AG04450 (cell line): Measurements from ENCODE around the gene PKD1L1. TPM values are rescaled to one million over a fixed set of nuclear protein-coding genes. Genes with fewer than 3 reads are reported as not detected.

Experiments
- CTCF ChIA-PET: fragments of 300-600, 350-600 bp; formaldehyde crosslinking; extraction: SDS; loops from one replicate; lab custom pipeline; 2022; ENCODE audit warnings: antibody characterized with exemption, inconsistent platforms; lab: Charles Lee
- POLR2A ChIA-PET: fragments of 350-600 bp; formaldehyde crosslinking; extraction: SDS; loops from one replicate; lab custom pipeline; 2021; ENCODE audit warnings: antibody characterized with exemption, inconsistent platforms; lab: Yijun Ruan, JAX
- DNase-seq: peaks from one replicate; pipeline ENCODE4 v3.0.0-alpha.2; 2011; ENCODE audit warnings: low read depth, low spot score
- H3K27ac ChIP-seq: one replicate; pipeline ENCODE4 v1.5.1; 2012; ENCODE audit warnings: low read depth, low read length, control low read depth
- H3K27me3 ChIP-seq: one replicate; pipeline ENCODE4 v1.6.0; 2012; ENCODE audit warnings: low read length; ENCODE audit not compliant: control insufficient read depth, insufficient read depth
- H3K4me3 ChIP-seq: 2 replicates; pipeline ENCODE4 v1.5.1; 2011; ENCODE audit warnings: mild to moderate bottlenecking, low read depth, low read length, control low read depth
- H3K9me3 ChIP-seq: 2 replicates; pipeline ENCODE4 v1.5.1; 2012; ENCODE audit warnings: low read length; ENCODE audit not compliant: control insufficient read depth, insufficient read depth
- polyA plus RNA-seq: library from polyadenylated mRNA; depleted of rRNA; stranded (reverse); fragments of >200 nt; gene quantifications from 2 replicates; pipeline ENCODE4 v1.2.3, GENCODE V29; 2011
- TF ChIP-seq, protein P1 (sequence below): IDR thresholded peaks from 2 replicates; pipeline ENCODE4 v1.5.1; 2011; ENCODE audit warnings: low read depth, low read length, control low read depth, inconsistent platforms

Gene PKD1L1
- polyA plus RNA-seq, 1 experiment: 0.01 TPM

DNA sequence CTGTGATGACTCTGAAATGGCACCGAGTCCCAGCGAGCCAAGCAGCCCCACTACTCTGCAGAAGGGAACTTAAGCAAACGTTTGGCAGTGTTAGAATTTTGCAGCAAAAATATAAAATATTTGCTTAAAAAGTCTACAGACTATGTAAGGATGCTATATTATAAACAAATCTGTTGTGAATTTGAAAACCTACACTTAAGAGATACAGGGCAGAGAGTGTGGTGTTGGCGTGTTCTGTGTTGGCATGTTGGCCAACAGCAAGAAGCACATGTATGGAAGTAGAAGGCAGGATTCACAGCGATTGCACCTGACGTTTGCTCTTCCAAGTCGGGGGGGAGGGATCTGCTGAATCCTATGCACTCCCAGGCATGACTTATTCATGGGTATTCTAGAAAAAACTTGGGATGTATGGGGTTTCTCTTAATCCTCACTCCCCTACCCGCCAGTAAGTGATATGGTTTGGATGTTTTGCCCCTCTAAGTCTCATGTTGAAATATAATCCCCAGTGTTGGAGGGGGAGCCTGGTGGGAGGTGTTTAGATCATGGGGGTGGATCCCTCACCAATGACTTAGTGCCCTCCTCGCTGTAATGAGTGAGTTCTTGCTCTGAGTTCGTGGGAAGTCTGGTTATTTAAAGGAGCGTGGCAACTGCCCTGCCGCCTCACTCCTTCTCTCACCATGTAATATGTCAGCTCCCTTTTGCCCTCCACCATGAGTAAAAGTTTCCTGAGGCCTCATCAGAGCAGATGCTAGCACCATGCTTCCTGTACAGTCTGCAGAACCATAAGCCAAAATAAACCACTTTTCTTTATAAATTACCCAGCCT, 62.1 kb downstream of the PKD1L1 start:
- ChIA-PET POLR2A (no interaction called here), CTCF (no interaction called here)
- TF ChIP-seq, protein P1, sequence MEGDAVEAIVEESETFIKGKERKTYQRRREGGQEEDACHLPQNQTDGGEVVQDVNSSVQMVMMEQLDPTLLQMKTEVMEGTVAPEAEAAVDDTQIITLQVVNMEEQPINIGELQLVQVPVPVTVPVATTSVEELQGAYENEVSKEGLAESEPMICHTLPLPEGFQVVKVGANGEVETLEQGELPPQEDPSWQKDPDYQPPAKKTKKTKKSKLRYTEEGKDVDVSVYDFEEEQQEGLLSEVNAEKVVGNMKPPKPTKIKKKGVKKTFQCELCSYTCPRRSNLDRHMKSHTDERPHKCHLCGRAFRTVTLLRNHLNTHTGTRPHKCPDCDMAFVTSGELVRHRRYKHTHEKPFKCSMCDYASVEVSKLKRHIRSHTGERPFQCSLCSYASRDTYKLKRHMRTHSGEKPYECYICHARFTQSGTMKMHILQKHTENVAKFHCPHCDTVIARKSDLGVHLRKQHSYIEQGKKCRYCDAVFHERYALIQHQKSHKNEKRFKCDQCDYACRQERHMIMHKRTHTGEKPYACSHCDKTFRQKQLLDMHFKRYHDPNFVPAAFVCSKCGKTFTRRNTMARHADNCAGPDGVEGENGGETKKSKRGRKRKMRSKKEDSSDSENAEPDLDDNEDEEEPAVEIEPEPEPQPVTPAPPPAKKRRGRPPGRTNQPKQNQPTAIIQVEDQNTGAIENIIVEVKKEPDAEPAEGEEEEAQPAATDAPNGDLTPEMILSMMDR: no peak
- no peak overlapping the region for H3K27ac ChIP-seq
- H3K4me3 ChIP-seq: no peak overlapping the region
- no peaks in the 10 kb centered on the region for H3K9me3 ChIP-seq
- DNase-seq: no peak
- H3K27me3 ChIP-seq: peaks cover 45% of the 10 kb centered on the region

DNA sequence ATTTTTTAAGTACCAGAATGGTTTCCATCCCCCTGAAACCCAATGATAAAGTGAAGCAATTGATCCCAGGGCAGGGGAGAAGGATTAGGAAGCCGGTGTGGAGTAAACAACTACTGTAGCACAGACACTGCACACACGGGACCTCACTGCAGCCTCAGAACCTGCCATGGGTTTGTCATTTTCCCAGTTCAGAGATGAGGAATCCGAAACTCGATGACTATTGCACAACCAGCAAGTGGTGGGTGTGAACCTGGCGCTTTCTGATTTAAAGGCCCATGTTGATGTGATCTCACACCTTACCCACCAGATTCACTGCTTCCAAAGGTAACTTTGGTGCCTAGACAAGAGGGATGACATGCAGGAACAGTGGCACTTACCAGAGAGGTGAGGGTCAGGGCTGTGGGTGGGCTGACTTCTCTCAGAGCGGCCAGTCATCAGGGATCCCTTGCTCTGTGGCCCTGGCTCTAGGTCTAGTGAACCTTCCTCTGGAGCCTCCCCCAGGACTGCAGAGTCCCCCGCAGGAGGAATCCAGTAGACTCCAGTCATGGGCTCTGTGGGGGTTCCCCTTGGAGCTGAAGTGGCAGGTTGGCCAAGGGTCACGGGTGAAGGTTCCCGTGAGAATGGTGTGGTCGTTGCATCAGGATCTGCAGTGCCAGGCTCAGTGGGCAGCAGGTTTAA, 62.8 kb downstream of the PKD1L1 start:
- TF ChIP-seq, protein P1: no peak
- H3K9me3 ChIP-seq: no peaks in the 10 kb centered on the region
- peaks cover 41% of the 10 kb centered on the region for H3K27me3 ChIP-seq
- no peak overlapping the region for H3K4me3 ChIP-seq
- CTCF ChIA-PET: no interaction called here
- POLR2A ChIA-PET: no interaction called here
- H3K27ac ChIP-seq: peak overlapping the region; percentile 21
- DNase-seq: no peak

DNA sequence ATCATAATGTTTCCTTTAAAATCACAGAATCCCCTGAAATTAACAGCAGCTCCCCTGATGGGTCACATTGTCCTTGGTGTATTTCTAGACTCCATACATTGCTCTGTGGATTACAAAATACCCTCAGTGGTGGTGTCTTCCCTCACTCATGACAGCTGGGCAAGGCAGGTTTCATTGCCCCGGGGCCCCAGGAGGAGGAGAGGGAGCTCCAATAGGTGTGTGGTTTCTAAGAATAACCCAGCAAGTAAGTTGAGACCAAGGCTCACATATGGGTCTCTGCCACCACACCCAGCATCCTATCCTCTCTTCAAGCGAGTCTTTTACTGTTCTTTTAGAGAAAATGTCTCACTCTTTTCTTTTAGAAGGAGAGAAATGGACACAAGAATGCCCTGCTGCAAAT, 63.6 kb downstream of the PKD1L1 start:
- CTCF ChIA-PET: no interaction called here
- TF ChIP-seq, protein P1: no peak
- Histone ChIP-seq H3K27ac (no peak overlapping the region), H3K9me3 (no peaks in the 10 kb centered on the region), H3K4me3 (no peak overlapping the region), H3K27me3 (peaks cover 38% of the 10 kb centered on the region)
- no peak for DNase-seq
- POLR2A ChIA-PET: no interaction called here

DNA sequence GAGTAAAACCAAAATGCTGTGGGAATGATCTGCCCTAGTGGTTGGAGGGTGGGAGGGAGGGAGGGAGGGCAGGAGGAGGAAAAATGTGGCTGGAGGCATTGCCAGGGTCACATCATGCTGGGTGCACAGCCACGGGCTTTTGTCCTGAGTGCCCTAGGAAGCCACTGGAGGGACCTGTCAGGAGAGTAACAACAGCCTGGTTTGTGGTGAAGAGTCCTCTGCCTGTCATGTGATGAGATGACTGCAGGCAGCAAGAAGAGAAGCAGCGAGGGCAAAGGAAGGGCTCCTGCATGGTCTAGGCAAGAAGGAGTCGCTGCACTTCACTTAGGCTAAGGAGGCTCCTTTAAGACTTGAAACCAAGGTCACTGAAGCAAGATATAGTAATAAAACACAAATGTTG, 65.6 kb downstream of the PKD1L1 start:
- Histone ChIP-seq H3K27ac (no peak overlapping the region), H3K27me3 (peaks cover 43% of the 10 kb centered on the region), H3K4me3 (no peak overlapping the region), H3K9me3 (no peaks in the 10 kb centered on the region)
- DNase-seq: no peak
- TF ChIP-seq, protein P1: no peak
- ChIA-PET POLR2A (no interaction called here), CTCF (no interaction called here)

DNA sequence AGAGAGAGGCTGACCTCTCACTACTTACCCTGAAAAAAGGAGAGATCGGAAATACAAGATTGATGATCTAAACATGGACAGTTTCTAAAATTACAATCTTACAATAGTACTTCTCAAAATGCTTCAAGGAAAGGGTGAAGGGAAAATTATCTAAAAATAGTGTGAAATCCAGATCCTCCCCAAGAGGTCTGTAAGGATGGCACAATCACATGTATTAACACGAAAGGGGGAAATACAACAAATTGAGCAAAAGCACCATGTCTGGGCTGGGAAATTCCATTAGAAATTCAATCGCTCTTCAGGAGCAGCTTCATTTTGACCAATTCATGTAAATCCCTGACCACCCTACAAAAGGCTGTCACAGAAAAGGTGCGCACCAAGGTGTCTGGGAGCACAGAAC, 67.0 kb downstream of the PKD1L1 start:
- ChIA-PET CTCF (no interaction called here), POLR2A (no interaction called here)

More for the DNA sequence above, 67.0 kb downstream of the PKD1L1 start:
- DNase-seq: no peak
- H3K4me3 ChIP-seq: no peak overlapping the region
- H3K27ac ChIP-seq: no peak overlapping the region
- TF ChIP-seq, protein P1: no peak
- peaks cover 35% of the 10 kb centered on the region for H3K27me3 ChIP-seq
- no peaks in the 10 kb centered on the region for H3K9me3 ChIP-seq
